ENCODE data around the gene ATP23. TPM values are rescaled to one million over a fixed set of nuclear protein-coding genes. Genes with fewer than 3 reads are reported as not detected.

Gene ATP23
- total and polyA plus RNA-seq, 12 donors: 2.8 to 11.3 (median 6.8) TPM

- H3K9me3 ChIP-seq: no peaks in the 10 kb centered on the region
- no peaks in the 10 kb centered on the region for H3K36me3 ChIP-seq
- DNase-seq (no peak), ATAC-seq (no peak)
- no peaks in the 10 kb centered on the region for H3K27me3 ChIP-seq
- no peak for TF ChIP-seq CTCF (IDR thresholded peaks at IDR 0.05)
- intact Hi-C loops (cut with DNase I): no loop called here
- H3K4me1 ChIP-seq: peaks cover 0 to 9% (median 0%) of the 10 kb centered on the region in 9 donors
- H3K27ac ChIP-seq: no peak overlapping the region
- WGBS, 2 donors: 90 to 91% methylated on average over 4 of the region's 4 CpGs
- no peak overlapping the region for H3K4me3 ChIP-seq
Measured at GRCh38 chr12:58007875-58008274, 66.5 kb downstream of the ATP23 start.

GRCh38 chr12:58008634-58009033 is 67.3 kb downstream of the ATP23 start:
- no peaks in the 10 kb centered on the region for H3K36me3 ChIP-seq
- intact Hi-C loops (cut with DNase I): no loop called here

More at GRCh38 chr12:58008634-58009033, 67.3 kb downstream of the ATP23 start:
- 44 to 46% methylated on average over 3 of the region's 3 CpGs for WGBS, 2 donors
- no peak overlapping the region for H3K27ac ChIP-seq
- TF ChIP-seq CTCF (IDR thresholded peaks at IDR 0.05): no peak
- peaks cover 0 to 9% (median 0%) of the 10 kb centered on the region in 9 donors for H3K4me1 ChIP-seq
- H3K27me3 ChIP-seq: no peaks in the 10 kb centered on the region
- no peak overlapping the region for H3K4me3 ChIP-seq
- DNase-seq: no peak
- H3K9me3 ChIP-seq: peaks cover 0 to 2% (median 0%) of the 10 kb centered on the region in 11 donors
- ATAC-seq: no peak

Other genes starting within 250 kb of the ATP23 start
- gene OS9, start 247.4 kb upstream of the ATP23 start, total RNA-seq: 100 to 1,000 TPM in 7 of 10 donors, 10 to 100 TPM in 3; 84.9 to 181 (median 113) TPM
- 100 to 1,000 TPM in 1 of 2 donors, 10 to 100 TPM in 1; 96.9 to 173 TPM for gene OS9, start 247.4 kb upstream of the ATP23 start, polyA plus RNA-seq
- 10 to 100 TPM in 2 of 10 donors, 1 to 10 TPM in 8; 3.4 to 13.1 (median 6.6) TPM for gene AGAP2, start 202.8 kb upstream of the ATP23 start, total RNA-seq
- 10 to 100 TPM in 1 of 2 donors, 1 to 10 TPM in 1; 5.3 to 17.3 TPM for gene AGAP2, start 202.8 kb upstream of the ATP23 start, polyA plus RNA-seq
- gene TSPAN31, start 196.5 kb upstream of the ATP23 start, total RNA-seq: 10 to 100 TPM; 21.1 to 37.4 (median 26.9) TPM
- 10 to 100 TPM; 29.8 to 36.6 TPM for gene TSPAN31, start 196.5 kb upstream of the ATP23 start, polyA plus RNA-seq
- 10 to 100 TPM; 37.0 to 74.0 (median 52.0) TPM for gene CDK4, start 189.3 kb upstream of the ATP23 start, total RNA-seq
- gene CDK4, start 189.3 kb upstream of the ATP23 start, polyA plus RNA-seq: 10 to 100 TPM; 21.7 to 61.7 TPM
- 10 to 100 TPM; 11.2 to 15.0 (median 13.3) TPM for gene MARCHF9, start 186.5 kb upstream of the ATP23 start, total RNA-seq
- gene MARCHF9, start 186.5 kb upstream of the ATP23 start, polyA plus RNA-seq: 10 to 100 TPM; 14.5 to 20.7 TPM
- gene CYP27B1, start 174.5 kb upstream of the ATP23 start, total RNA-seq: under 1 TPM in 2 of 10 donors, not detected in 8; 0.81 to 0.95 TPM
- under 1 TPM in 1 of 2 donors, not detected in 1; 0.14 TPM for gene CYP27B1, start 174.5 kb upstream of the ATP23 start, polyA plus RNA-seq
- 10 to 100 TPM in 2 of 10 donors, 1 to 10 TPM in 8; 5.6 to 15.0 (median 7.9) TPM for gene METTL1, start 169.5 kb upstream of the ATP23 start, total RNA-seq
- gene METTL1, start 169.5 kb upstream of the ATP23 start, polyA plus RNA-seq: 10 to 100 TPM; 10.9 to 29.4 TPM
- gene EEF1AKMT3, start 169.0 kb upstream of the ATP23 start, total RNA-seq: 1 to 10 TPM; 1.1 to 2.6 (median 1.6) TPM
- gene EEF1AKMT3, start 169.0 kb upstream of the ATP23 start, polyA plus RNA-seq: 1 to 10 TPM; 1.1 to 1.2 TPM
- gene TSFM, start 158.8 kb upstream of the ATP23 start, total RNA-seq: 10 to 100 TPM; 41.2 to 70.6 (median 52.6) TPM
- 10 to 100 TPM; 22.9 to 58.0 TPM for gene TSFM, start 158.8 kb upstream of the ATP23 start, polyA plus RNA-seq
- gene AVIL, start 122.8 kb upstream of the ATP23 start, total RNA-seq: 1 to 10 TPM in 9 of 10 donors, under 1 TPM in 1; 1.00 to 2.9 (median 1.7) TPM
- 1 to 10 TPM; 1.3 to 8.4 TPM for gene AVIL, start 122.8 kb upstream of the ATP23 start, polyA plus RNA-seq
- gene CTDSP2, start 94.8 kb upstream of the ATP23 start, total RNA-seq: 100 to 1,000 TPM in 2 of 10 donors, 10 to 100 TPM in 8; 76.4 to 138 (median 86.3) TPM
- gene CTDSP2, start 94.8 kb upstream of the ATP23 start, polyA plus RNA-seq: 10 to 100 TPM; 31.2 to 31.7 TPM